ENCODE measurements around the gene CHCHD1.
"Not testable (repeated sequence)": the region's sequence is repeated elsewhere in the genome, so short reads cannot be mapped to it uniquely, and the experiment has no call there.

CHCHD1 gene

GRCh38 chr10:73790886-73791625, 9.2 kb downstream of the CHCHD1 start:
- no peak for TF ChIP-seq POLR2AphosphoS5 (IDR thresholded peaks at IDR 0.05; ENCODE audit: borderline replicate concordance, low read depth, low read length)
- no peak for TF ChIP-seq EZH2 (IDR thresholded peaks at IDR 0.05)
- TF ChIP-seq FOXP2 (optimal IDR thresholded peaks at IDR 0.05; ENCODE audit: control extremely low read depth, extremely low read length, insufficient read depth), result no peak
- H3K27ac ChIP-seq, result no peak overlapping the region
- no peak overlapping the region for H3K9ac ChIP-seq (ENCODE audit: insufficient read length)
- H3K36me3 ChIP-seq (ENCODE audit: insufficient read depth, low read length), result no peaks in the 10 kb centered on the region; the same call in 1 of the 2 replicates
- DNase-seq (ENCODE audit: low read depth, low spot score), result no peak
- no peak overlapping the region for H3K4me3 ChIP-seq
- no peaks in the 10 kb centered on the region for H3K9me3 ChIP-seq (ENCODE audit: low read depth, low read length)

DNA sequence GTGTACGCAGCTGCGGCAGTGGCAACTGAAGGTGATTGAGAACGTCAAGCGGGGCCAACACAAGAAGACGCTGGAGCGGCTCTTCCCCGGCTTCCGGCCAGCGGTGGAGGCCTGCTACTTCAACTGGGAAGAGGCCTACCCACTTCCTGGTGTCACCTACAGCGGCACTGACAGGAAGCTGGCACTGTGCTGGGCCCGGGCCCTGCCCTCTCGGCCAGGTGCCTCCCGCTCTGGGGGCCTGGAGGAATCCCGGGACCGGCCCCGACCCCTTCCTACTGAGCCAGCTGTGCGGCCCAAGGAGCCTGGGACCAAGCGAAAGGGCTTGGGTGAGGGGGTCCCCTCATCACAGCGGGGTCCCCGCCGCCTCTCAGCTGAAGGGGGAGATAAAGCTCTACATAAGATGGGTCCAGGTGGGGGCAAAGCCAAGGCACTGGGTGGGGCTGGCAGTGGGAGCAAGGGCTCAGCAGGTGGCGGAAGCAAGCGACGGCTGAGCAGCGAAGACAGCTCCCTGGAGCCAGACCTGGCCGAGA, 10.1 kb downstream of the CHCHD1 start:
- H3K9ac ChIP-seq (ENCODE audit: insufficient read length), result no peak overlapping the region
- H3K9me3 ChIP-seq (ENCODE audit: low read depth, low read length), result no peaks in the 10 kb centered on the region
- no peak overlapping the region for H3K4me3 ChIP-seq
- H3K36me3 ChIP-seq (ENCODE audit: insufficient read depth, low read length), result no peaks in the 10 kb centered on the region; the same call in 1 of the 2 replicates
- TF ChIP-seq FOXP2 (optimal IDR thresholded peaks at IDR 0.05; ENCODE audit: control extremely low read depth, extremely low read length, insufficient read depth) (no peak), POLR2AphosphoS5 (IDR thresholded peaks at IDR 0.05; ENCODE audit: borderline replicate concordance, low read depth, low read length) (no peak), EZH2 (IDR thresholded peaks at IDR 0.05) (no peak)
- DNase-seq (ENCODE audit: low read depth, low spot score), result no peak
- no peak overlapping the region for H3K27ac ChIP-seq

DNA sequence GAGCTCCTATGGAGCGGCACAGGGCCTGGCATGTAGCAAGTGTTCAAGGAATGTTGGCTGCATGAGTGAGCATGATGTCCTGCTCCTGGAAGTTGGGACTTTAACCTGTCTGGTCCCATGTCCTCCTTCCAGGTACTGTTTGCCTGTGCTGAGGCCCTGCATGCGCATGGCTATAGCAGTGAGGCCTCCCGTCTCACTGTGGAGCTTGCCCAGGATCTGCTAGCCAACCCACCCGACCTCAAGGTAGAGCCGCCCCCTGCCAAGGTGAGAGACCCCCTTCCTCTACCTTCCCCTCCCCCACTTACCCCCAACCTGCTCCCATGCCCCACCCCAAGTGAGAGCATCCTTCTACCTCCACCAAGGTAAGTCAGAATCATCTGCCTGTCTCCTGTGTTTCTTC, 11.6 kb downstream of the CHCHD1 start:
- Histone ChIP-seq H3K27ac (no peak overlapping the region), H3K36me3 (ENCODE audit: insufficient read depth, low read length) (no peaks in the 10 kb centered on the region; the same call in 1 of the 2 replicates), H3K9me3 (ENCODE audit: low read depth, low read length) (no peaks in the 10 kb centered on the region), H3K9ac (ENCODE audit: insufficient read length) (no peak overlapping the region), H3K4me3 (no peak overlapping the region)
- TF ChIP-seq EZH2 (IDR thresholded peaks at IDR 0.05) (no peak), FOXP2 (optimal IDR thresholded peaks at IDR 0.05; ENCODE audit: control extremely low read depth, extremely low read length, insufficient read depth) (no peak), POLR2AphosphoS5 (IDR thresholded peaks at IDR 0.05; ENCODE audit: borderline replicate concordance, low read depth, low read length) (no peak)
- DNase-seq (ENCODE audit: low read depth, low spot score), result no peak

- H3K4me3 ChIP-seq; H3K36me3 ChIP-seq (ENCODE audit: insufficient read depth, low read length); H3K9me3 ChIP-seq (ENCODE audit: low read depth, low read length); DNase-seq (ENCODE audit: low read depth, low spot score); H3K9ac ChIP-seq (ENCODE audit: insufficient read length); H3K27ac ChIP-seq: not testable (repeated sequence)
Observed at GRCh38 chr10:73795491-73795890, 13.6 kb downstream of the CHCHD1 start.

DNA sequence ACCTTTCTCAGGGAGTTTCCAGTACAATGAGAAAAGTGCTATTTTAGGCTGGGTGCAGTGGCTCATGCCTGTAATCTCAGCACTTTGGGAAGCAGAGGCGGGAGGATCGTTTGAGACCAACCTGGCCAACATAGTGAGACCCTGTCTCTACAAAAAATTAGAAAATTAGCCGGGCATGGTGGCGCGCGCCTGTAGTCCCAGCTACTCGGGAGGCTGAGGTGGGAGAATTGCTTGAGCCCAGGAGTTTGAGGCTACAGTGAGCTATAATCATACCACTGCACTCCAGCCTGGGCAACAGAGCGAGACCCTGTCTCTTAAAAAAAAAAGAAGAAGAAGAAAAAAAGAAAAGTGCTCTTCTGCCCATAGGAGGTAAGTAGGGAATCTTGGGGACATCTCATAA, 14.2 kb downstream of the CHCHD1 start:
- not testable (repeated sequence) for H3K36me3 ChIP-seq (ENCODE audit: insufficient read depth, low read length); H3K27ac ChIP-seq; H3K9ac ChIP-seq (ENCODE audit: insufficient read length); DNase-seq (ENCODE audit: low read depth, low spot score); H3K4me3 ChIP-seq; H3K9me3 ChIP-seq (ENCODE audit: low read depth, low read length)

DNA sequence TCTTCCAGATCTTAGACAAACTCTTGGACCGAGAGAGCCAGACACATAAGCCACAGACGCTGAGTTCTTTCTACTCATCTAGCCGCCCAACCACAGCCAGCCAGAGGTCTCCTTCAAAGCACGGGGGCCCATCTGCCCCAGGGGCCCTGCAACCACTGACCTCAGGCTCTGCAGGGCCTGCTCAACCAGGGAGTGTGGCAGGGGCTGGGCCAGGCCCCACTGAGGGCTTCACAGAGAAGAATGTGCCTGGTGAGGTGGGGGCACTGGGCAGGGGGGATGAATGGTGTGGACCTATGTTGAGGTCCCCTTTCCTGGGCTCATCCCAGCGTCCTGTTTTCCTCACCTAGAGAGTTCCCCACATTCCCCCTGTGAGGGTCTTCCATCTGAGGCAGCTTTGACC, 14.9 kb downstream of the CHCHD1 start:
- Histone ChIP-seq H3K9ac (ENCODE audit: insufficient read length) (no peak overlapping the region), H3K9me3 (ENCODE audit: low read depth, low read length) (no peaks in the 10 kb centered on the region), H3K4me3 (no peak overlapping the region), H3K36me3 (ENCODE audit: insufficient read depth, low read length) (no peaks in the 10 kb centered on the region; the same call in 1 of the 2 replicates), H3K27ac (no peak overlapping the region)
- no peak for DNase-seq (ENCODE audit: low read depth, low spot score)
- TF ChIP-seq FOXP2 (optimal IDR thresholded peaks at IDR 0.05; ENCODE audit: control extremely low read depth, extremely low read length, insufficient read depth) (no peak), EZH2 (IDR thresholded peaks at IDR 0.05) (no peak), POLR2AphosphoS5 (IDR thresholded peaks at IDR 0.05; ENCODE audit: borderline replicate concordance, low read depth, low read length) (no peak)

- Histone ChIP-seq H3K9me3 (ENCODE audit: low read depth, low read length) (no peaks in the 10 kb centered on the region), H3K9ac (ENCODE audit: insufficient read length) (no peak overlapping the region), H3K27ac (no peak overlapping the region), H3K36me3 (ENCODE audit: insufficient read depth, low read length) (no peaks in the 10 kb centered on the region; the same call in 1 of the 2 replicates), H3K4me3 (no peak overlapping the region)
- TF ChIP-seq EZH2 (IDR thresholded peaks at IDR 0.05) (no peak), POLR2AphosphoS5 (IDR thresholded peaks at IDR 0.05; ENCODE audit: borderline replicate concordance, low read depth, low read length) (no peak)
- DNase-seq (ENCODE audit: low read depth, low spot score), result no peak
Observed at GRCh38 chr10:73797324-73798025, 15.6 kb downstream of the CHCHD1 start.

DNA sequence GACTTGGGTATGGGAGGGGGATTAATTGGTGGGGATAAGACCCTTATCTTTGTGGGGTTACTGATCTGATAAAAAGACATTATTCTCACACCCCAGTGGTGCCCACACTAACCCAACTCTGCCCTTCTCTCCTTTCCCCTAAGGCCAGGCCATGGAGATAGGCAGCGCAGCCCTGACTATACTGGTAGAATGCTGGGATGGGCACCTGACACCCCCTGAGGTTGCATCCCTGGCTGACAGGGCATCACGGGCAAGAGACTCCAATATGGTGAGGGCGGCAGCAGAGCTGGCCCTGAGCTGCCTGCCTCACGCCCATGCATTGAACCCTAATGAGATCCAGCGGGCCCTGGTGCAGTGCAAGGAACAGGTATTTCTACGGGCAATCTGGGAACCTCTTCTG, 16.2 kb downstream of the CHCHD1 start:
- Histone ChIP-seq H3K36me3 (ENCODE audit: insufficient read depth, low read length) (no peaks in the 10 kb centered on the region; the same call in 1 of the 2 replicates), H3K4me3 (no peak overlapping the region), H3K9me3 (ENCODE audit: low read depth, low read length) (no peaks in the 10 kb centered on the region), H3K27ac (no peak overlapping the region), H3K9ac (ENCODE audit: insufficient read length) (no peak overlapping the region)
- TF ChIP-seq POLR2AphosphoS5 (IDR thresholded peaks at IDR 0.05; ENCODE audit: borderline replicate concordance, low read depth, low read length), result no peak
- no peak for DNase-seq (ENCODE audit: low read depth, low spot score)
